HG03442 (cell line): ENCODE measurements around the gene CCDC24.
A peak's percentile ranks its signal among the peaks of the same experiment; 100 is the strongest.

ENCODE experiments used
- ATAC-seq: cut with Tn5 transposase; IDR thresholded peaks from one replicate; pipeline ENCODE4 v1.9.1; 2021; ENCODE audit warnings: mild to moderate bottlenecking, moderate library complexity; ENCODE audit not compliant: unreplicated experiment

CCDC24 gene

GRCh38 chr1:43980255-43981134 lies 10.9 kb upstream of the CCDC24 start:
- ATAC-seq, result no peak

- ATAC-seq, result no peak
Measured at GRCh38 chr1:43981135-43981491, 10.3 kb upstream of the CCDC24 start.

GRCh38 chr1:43981636-43982035 lies 9.8 kb upstream of the CCDC24 start:
- no peak for ATAC-seq

- no peak for ATAC-seq
Measured at GRCh38 chr1:43982241-43982640, 9.2 kb upstream of the CCDC24 start.

- no peak for ATAC-seq
Measured at GRCh38 chr1:43982808-43983207, 8.6 kb upstream of the CCDC24 start.

- ATAC-seq, result no peak
Measured at GRCh38 chr1:43983253-43983899, 8.0 kb upstream of the CCDC24 start.

- no peak for ATAC-seq
Measured at GRCh38 chr1:43984855-43985254, 6.5 kb upstream of the CCDC24 start.

GRCh38 chr1:43985984-43986595 lies 5.3 kb upstream of the CCDC24 start:
- no peak for ATAC-seq

GRCh38 chr1:43986712-43987111 lies 4.7 kb upstream of the CCDC24 start:
- no peak for ATAC-seq

GRCh38 chr1:43987159-43987902 lies 4.1 kb upstream of the CCDC24 start:
- no peak for ATAC-seq

GRCh38 chr1:43990271-43991199 lies 864 bp upstream of the CCDC24 start:
- ATAC-seq, result no peak

- ATAC-seq, result peak; percentile 12
Measured at GRCh38 chr1:43991200-43991475, 261 bp upstream of the CCDC24 start.

GRCh38 chr1:43992232-43992995 lies 1.0 kb downstream of the CCDC24 start:
- no peak for ATAC-seq

- ATAC-seq, result no peak
Measured at GRCh38 chr1:43993206-43993914, 2.0 kb downstream of the CCDC24 start.

- ATAC-seq, result no peak
Measured at GRCh38 chr1:43994071-43994470, 2.7 kb downstream of the CCDC24 start.

GRCh38 chr1:43994794-43995790 lies 3.7 kb downstream of the CCDC24 start:
- no peak for ATAC-seq

GRCh38 chr1:43995984-43996732 lies 4.8 kb downstream of the CCDC24 start:
- ATAC-seq, result no peak
